RPMI8226 (cell line): ENCODE results near the gene C2CD4D.
"Not testable (repeated sequence)": the region's sequence is repeated elsewhere in the genome, so short reads cannot be mapped to it uniquely, and the experiment has no call there.

Experiments used
- DNase-seq: peaks from one replicate; pipeline ENCODE4 v3.0.0-alpha.2; 2015

C2CD4D gene

GRCh38 chr1:151858030-151858746, 18.6 kb upstream of the C2CD4D start:
- DNase-seq = no peak

- peak; percentile 41 for DNase-seq
These were observed 16.3 kb upstream of the C2CD4D start for GRCh38 chr1:151855933-151856332.

- not testable (repeated sequence) for DNase-seq
These were observed 15.9 kb upstream of the C2CD4D start for GRCh38 chr1:151855516-151855915.

- DNase-seq = no peak
These were observed 15.0 kb upstream of the C2CD4D start for GRCh38 chr1:151854658-151855057.

GRCh38 chr1:151853411-151853943, 13.9 kb upstream of the C2CD4D start, which contains the start of gene THEM5:
Gene THEM5 (minus strand): TSS chr1:151853712. CDS start chr1:151853565, 147 bp downstream.
- peak; percentile 42 for DNase-seq

- DNase-seq = no peak
These were observed 13.1 kb upstream of the C2CD4D start for GRCh38 chr1:151852733-151853132.

GRCh38 chr1:151851886-151852285, 12.3 kb upstream of the C2CD4D start:
- no peak for DNase-seq

GRCh38 chr1:151849871-151850270, 10.3 kb upstream of the C2CD4D start:
- no peak for DNase-seq

GRCh38 chr1:151849126-151849525, 9.5 kb upstream of the C2CD4D start:
- no peak for DNase-seq

GRCh38 chr1:151847867-151848596, 8.4 kb upstream of the C2CD4D start:
- DNase-seq = no peak

- peak; percentile 51 for DNase-seq
These were observed 7.1 kb upstream of the C2CD4D start for GRCh38 chr1:151846686-151847237.

GRCh38 chr1:151846062-151846568, 6.5 kb upstream of the C2CD4D start:
- peak; percentile 44 for DNase-seq

- no peak for DNase-seq
These were observed 3.8 kb upstream of the C2CD4D start for GRCh38 chr1:151843398-151843797.

GRCh38 chr1:151841141-151841540, 1.5 kb upstream of the C2CD4D start:
- DNase-seq = no peak

GRCh38 chr1:151840421-151840820, 801 bp upstream of the C2CD4D start:
- no peak for DNase-seq

GRCh38 chr1:151839082-151839412, 573 bp downstream of the C2CD4D start:
- DNase-seq = no peak

- peak; percentile 48 for DNase-seq
These were observed 1.2 kb downstream of the C2CD4D start for GRCh38 chr1:151838222-151839081.

GRCh38 chr1:151837884-151838221, 1.8 kb downstream of the C2CD4D start:
- no peak for DNase-seq

- peak; percentile 19 for DNase-seq
These were observed 2.4 kb downstream of the C2CD4D start for GRCh38 chr1:151837197-151837596.

GRCh38 chr1:151835596-151835995, 4.0 kb downstream of the C2CD4D start:
- DNase-seq = no peak

GRCh38 chr1:151834239-151834638, 5.4 kb downstream of the C2CD4D start:
- no peak for DNase-seq

GRCh38 chr1:151833172-151833900, 6.3 kb downstream of the C2CD4D start:
- no peak for DNase-seq
